Measurements from ENCODE around the gene FRMPD1.

Gene FRMPD1

DNA sequence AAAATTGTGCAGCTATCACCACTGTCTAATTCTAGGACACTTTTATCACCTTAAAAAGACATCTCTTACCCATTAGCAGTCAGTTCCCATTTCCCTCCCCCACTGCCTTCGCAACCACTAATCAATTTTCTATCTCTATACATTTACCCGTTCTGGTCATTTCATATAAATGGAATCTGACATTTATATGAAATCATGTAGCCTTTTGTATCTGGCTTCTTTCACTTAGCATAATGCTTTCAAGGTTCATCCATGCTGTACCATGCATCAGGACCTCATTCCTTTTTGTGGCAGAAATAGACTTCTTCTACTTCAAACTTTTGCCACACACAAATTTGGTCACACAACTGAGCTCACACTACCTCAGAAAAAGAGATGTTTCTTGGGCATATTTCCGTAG is 32.2 kb downstream of the FRMPD1 start:
- DNase-seq, result no peak

DNA sequence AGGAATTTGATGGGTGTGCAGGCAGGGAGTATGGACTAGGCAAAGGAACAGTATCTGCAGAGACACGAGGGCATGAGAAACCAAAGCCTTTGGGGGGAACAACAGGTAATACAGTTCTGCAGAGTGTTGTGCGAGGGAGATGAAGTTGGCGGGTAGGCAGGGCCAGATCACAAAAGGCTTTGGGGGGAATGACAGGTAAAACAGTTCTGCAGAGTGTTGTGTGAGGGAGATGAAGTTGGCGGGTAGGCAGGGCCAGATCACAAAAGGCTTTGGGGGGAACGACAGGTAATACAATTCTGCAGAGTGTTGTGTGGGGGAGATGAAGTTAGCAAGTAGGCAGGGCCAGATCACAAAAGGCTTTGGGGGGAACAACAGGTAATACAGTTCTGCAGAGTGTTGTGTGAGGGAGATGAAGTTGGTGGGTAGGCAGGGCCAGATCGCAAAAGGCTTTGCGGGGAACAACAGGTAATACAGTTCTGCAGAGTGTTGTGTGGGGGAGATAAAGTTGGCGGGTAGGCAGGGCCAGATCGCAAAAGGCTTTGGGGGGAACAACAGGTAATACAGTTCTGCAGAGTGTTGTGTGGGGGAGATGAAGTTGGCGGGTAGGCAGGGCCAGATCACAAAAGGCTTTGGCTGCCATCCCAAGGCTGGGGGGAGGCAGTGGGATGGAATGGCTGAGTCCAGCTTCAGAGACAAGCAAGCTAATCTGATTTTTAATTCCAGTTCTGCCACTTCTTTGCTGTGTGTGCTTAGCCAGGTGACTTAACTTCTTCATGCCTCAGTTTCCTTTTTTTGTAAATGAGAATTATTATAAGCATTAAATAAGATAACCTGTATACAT is 33.0 kb downstream of the FRMPD1 start:
- DNase-seq, result no peak

DNA sequence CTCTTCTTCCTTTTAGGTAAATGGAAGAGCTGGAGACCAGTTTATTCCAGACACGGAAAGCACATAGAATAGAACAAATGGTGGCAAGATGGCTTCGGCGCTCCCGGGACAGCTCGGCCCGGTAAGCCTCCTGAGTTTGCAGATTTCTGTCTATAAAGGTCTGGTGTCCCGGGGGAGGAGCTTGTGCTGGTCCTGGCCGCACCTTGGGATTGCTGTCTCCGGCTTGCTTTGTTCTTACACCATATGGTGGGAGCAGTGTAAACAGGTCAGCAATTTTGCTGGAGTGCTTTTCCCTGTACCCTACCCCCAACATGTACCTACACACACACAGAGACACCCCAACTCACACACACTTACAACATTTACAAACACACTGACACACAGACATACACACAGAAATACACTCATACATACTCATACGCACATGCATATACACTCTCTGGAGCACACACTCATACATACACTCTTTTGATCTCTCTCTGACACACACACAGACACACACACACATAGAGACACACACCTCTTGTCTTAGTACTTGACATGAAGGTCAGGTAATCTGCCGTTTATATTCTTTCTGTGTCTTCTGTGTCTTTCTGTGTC is 42.0 kb downstream of the FRMPD1 start:
- DNase-seq, result peak; percentile 10

GRCh38 chr9:37693260-37693659 is 42.5 kb downstream of the FRMPD1 start:
- DNase-seq, result no peak

DNA sequence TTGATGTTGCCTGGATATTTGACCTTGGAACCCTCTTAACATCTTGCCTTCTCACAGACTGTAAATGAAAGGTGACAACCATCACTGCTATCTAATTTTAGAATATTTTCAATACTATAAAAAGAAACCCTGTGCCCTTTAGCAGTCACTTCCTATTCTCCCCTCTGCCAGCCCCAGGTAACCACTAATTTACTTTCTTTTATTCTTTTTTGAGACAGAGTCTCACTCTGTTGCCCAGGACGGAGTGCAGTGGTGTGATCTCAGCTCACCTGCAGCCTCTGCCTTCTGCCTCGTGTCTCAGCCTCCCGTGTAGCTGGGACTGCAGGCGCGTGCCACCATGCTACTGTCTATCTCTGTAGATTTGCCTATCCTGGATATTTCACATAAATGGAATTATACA is 43.6 kb downstream of the FRMPD1 start:
- DNase-seq, result no peak

DNA sequence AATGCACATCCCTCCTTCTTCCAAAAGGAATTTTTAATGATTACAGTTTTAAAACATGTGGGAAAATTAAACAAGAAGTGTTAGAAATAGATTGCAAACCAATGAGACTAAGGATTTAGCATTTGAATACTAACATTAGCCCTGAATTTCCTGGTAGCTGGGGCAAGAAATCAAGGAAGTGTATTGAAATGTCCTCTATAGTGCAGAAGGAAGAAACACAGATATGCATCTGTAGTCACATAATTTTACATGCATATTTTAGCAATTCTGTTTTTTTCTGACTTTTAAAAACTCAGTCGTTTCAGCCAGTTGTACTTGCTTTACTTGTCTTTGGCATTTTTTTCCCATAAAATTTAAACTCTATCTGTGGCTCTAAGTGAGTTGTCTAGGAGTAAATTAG is 45.8 kb downstream of the FRMPD1 start:
- DNase-seq, result no peak

- no peak for DNase-seq
These were observed 49.4 kb downstream of the FRMPD1 start for GRCh38 chr9:37700131-37700530.

DNA sequence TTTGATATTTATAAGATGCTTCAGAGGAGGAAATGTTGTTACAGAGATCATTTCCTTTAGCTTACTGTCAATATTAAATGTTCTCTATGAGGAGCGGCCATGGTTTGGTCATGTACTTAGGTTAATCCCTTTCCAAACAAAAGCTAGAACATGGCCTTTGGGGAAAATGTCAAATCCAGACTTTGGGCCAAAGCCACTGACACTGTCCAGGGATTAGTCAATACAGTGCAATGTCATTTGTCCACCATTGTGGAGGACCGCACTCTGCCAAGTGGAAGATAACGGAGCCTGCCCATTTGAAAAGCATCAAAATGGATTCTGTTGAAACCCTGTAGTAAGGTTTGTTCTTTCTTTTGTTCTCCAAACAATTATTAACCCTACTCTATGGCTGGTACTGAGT is 50.1 kb downstream of the FRMPD1 start:
- no peak for DNase-seq

- DNase-seq, result no peak
These were observed 55.0 kb downstream of the FRMPD1 start for GRCh38 chr9:37705787-37706186.

- DNase-seq, result no peak
These were observed 55.5 kb downstream of the FRMPD1 start for GRCh38 chr9:37706290-37706689.

- DNase-seq, result no peak
These were observed 57.0 kb downstream of the FRMPD1 start for GRCh38 chr9:37707748-37708147.

GRCh38 chr9:37710046-37710445 is 59.3 kb downstream of the FRMPD1 start:
- no peak for DNase-seq

GRCh38 chr9:37715260-37715659 is 64.5 kb downstream of the FRMPD1 start:
- peak; percentile 13 for DNase-seq

DNA sequence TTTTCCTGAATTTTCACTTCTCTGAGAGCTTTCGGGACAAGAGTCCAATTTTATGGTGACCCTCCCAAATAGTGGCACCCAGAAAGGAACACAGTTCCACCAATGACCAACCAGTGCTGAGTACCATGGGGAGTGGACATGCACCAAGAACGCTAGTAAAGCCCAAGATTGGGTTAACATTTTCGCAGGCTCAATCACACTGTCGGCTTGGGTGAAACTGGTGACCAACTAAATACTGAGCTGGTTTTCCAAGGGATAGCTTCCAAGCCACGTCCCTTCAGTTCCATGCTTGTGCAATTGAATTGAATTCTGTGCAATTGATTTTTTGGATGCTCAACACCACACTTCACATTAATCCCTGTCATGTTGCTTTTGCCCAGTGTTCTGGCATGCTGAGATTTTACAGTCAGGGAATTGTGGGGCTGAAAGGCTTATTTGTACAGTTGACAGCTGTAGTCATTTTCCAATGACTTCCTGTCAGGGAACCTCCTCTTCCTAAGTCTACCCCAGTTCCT is 65.3 kb downstream of the FRMPD1 start:
- DNase-seq, result no peak

- no peak for DNase-seq
These were observed 68.8 kb downstream of the FRMPD1 start for GRCh38 chr9:37719526-37719925.

- DNase-seq, result no peak
These were observed 76.3 kb downstream of the FRMPD1 start for GRCh38 chr9:37727013-37727412.

- no peak for DNase-seq
These were observed 78.7 kb downstream of the FRMPD1 start for GRCh38 chr9:37729499-37729898.

- DNase-seq, result no peak
These were observed 79.5 kb downstream of the FRMPD1 start for GRCh38 chr9:37730256-37730655.

DNA sequence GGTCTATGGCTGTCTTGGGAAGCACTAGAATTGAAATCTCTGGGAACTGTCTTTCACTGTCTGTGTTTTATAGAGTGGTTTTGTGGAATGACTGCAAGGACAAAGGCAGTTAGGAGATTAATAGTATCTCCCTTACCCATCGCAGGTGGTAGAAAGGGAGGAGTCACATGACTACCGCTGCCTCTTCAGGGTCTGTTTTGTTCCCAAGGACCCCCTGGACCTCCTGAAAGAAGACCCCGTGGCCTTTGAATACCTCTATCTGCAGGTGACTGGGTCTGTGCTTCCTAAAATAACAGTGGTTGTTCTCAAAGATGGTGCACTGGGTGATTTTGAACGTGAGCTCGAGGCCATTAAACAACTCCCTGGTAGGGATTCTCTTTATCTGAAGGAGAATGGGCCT is 80.1 kb downstream of the FRMPD1 start:
- DNase-seq, result no peak

DNA sequence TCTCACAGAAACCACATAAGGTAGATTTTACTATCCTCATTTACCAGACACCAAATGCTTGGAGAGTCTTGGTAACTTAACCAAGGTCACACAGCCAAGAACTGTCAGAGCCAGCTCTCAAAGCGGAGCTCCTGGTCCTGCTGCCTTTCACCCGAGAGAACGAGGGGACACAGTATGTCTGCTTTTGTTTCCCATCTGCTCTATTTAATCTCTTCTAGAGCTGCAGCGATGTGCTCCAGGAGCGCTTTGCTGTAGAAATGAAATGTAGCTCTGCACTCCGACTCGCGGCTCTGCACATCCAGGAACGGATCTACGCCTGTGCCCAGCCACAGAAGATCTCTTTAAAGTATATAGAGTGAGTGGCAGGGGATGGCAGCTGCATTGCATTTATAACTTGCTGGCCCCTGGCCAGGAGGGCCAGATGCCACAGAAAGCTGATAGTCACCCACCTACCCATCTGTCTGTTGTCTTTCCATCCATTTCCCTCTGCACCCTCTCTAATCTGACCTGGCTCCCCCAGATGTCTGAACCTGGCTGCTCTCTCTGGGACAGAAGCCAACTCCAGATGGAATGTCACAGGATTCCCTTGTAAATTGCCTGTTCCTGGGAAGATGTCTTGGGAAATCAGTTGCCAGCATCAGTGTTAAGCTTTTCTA is 81.5 kb downstream of the FRMPD1 start:
- DNase-seq, result no peak

DNA sequence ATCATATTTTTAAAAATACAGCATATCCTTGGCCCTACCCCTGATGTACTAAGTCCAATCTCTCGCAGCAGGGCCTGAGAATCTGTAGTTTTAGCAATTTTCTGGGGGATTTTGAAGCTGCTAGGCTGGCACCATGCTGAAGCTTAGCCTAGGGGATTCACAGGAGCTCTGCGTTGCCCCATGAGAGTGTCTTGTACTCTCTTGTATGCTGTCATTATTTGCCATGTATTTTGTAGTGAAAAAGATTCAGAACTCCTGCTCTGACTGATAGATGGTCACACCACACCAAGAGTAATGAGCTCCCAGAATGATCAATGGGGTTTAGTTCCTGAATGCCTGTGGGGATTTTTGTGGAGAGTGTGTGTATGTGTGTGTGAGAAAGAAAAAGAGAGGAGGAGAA is 82.2 kb downstream of the FRMPD1 start:
- DNase-seq, result no peak

DNA sequence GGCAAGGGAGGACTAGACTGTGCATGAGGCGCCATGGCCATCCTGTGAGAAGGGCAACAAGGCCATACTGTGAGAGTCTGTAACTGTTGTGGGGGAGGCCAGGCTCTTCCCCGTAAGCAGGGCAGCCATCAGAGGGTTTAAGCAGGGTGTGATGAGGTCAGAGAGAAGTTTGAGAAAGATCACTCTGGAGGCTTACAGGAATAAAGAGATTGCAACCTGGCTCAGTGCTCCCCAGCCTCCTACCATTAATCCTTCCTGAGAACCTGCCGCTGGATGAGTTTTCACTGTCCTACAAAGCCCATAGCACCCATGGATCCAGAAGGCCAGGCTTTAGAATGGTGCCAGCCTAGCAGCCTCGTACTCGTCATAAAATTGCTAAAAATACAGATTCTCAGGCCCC is 88.5 kb downstream of the FRMPD1 start:
- DNase-seq, result no peak

DNA sequence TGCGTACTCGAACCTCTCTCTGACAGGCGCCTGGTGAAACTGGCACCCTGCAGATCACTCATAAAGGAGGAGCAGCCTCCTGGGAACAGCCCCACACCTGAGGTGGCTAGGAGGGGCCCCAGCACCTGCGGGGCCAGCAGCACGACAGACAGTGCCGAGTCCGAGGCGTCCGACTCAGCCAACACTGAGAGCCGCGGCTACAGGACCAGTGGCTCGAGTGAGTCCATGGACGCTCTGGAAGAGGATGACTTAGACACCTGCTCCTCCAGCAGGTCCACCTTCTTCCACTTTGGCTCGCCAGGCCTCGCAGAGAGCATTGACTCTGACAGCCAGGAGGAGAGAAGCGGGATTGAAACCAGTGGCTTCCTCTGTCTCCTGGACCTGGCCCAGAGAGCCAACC is 89.4 kb downstream of the FRMPD1 start:
- DNase-seq, result no peak
